Upper lobe of right lung (tissue), 1 donor: ENCODE results near the gene ELMOD1. TPM values are rescaled to one million over a fixed set of nuclear protein-coding genes. Genes with fewer than 3 reads are reported as not detected.

Experiments used
- ATAC-seq: fragments of 200-7000 bp; cut with Tn5 transposase; one replicate; pipeline ENCODE4 v1.9.1; 2020; ENCODE audit warnings: mild to moderate bottlenecking, moderate library complexity
- DNase-seq: peaks from one replicate; pipeline ENCODE4 v3.0.0-alpha.2; 2020
- H3K27ac ChIP-seq: fragments of 200-600 bp; one replicate; pipeline ENCODE4 v1.8.0; 2022
- H3K27me3 ChIP-seq: fragments of 200-600 bp; one replicate; pipeline ENCODE4 v1.8.0; 2022; ENCODE audit warnings: mild to moderate bottlenecking
- H3K36me3 ChIP-seq: fragments of 200-600 bp; one replicate; pipeline ENCODE4 v1.8.0; 2022
- H3K4me1 ChIP-seq: fragments of 200-600 bp; one replicate; pipeline ENCODE4 v1.8.0; 2022
- H3K4me3 ChIP-seq: fragments of 200-600 bp; one replicate; pipeline ENCODE4 v1.8.0; 2022; ENCODE audit warnings: mild to moderate bottlenecking
- H3K9me3 ChIP-seq: fragments of 200-600 bp; one replicate; pipeline ENCODE4 v1.8.0; 2022
- CTCF ChIP-seq: fragments of 200-600 bp; IDR thresholded peaks from one replicate; pipeline ENCODE4 v1.8.0; 2022; ENCODE audit warnings: antibody characterized with exemption
- intact Hi-C: fragments of 100-400 bp; cut with DNase I; formaldehyde crosslinking; loops from one replicate; pipeline ENCODE4 v1.11.0; 2022
- total RNA-seq: library from RNA; stranded (reverse); fragmentation: NEBNext Ultra II Directional; extraction: Animal tissue kit (Norgen Biotek cat#: 25700); gene quantifications from one replicate; pipeline ENCODE4 v1.2.1, GENCODE V29; 2021
- donor health status: DM: no; HTN: yes; CAD: no; lungs with severe emphysema.

ELMOD1 gene
- total RNA-seq, 1 donor from 2014 or later: 2.8 TPM

- DNase-seq: no peak
- Histone ChIP-seq H3K9me3 (no peaks in the 10 kb centered on the region), H3K36me3 (no peaks in the 10 kb centered on the region), H3K27me3 (no peaks in the 10 kb centered on the region), H3K27ac (no peak overlapping the region), H3K4me1 (no peaks in the 10 kb centered on the region), H3K4me3 (no peak overlapping the region)
- no peak for TF ChIP-seq CTCF
- intact Hi-C loops: no loop called here
- no peak for ATAC-seq
These were observed 111.8 kb downstream of the ELMOD1 start for GRCh38 chr11:107702723-107703122.

GRCh38 chr11:107704451-107704850 is 113.5 kb downstream of the ELMOD1 start:
- Histone ChIP-seq H3K4me3 (no peak overlapping the region), H3K36me3 (no peaks in the 10 kb centered on the region), H3K27me3 (no peaks in the 10 kb centered on the region), H3K4me1 (no peaks in the 10 kb centered on the region), H3K9me3 (no peaks in the 10 kb centered on the region), H3K27ac (no peak overlapping the region)
- TF ChIP-seq CTCF: no peak
- intact Hi-C loops: no loop called here
- DNase-seq (no peak), ATAC-seq (no peak)

- Histone ChIP-seq H3K27me3 (no peaks in the 10 kb centered on the region), H3K27ac (no peak overlapping the region), H3K36me3 (no peaks in the 10 kb centered on the region), H3K4me3 (no peak overlapping the region), H3K4me1 (no peaks in the 10 kb centered on the region), H3K9me3 (no peaks in the 10 kb centered on the region)
- no peak for TF ChIP-seq CTCF
- DNase-seq (no peak), ATAC-seq (peak; percentile 29)
- intact Hi-C loops: no loop called here
These were observed 114.1 kb downstream of the ELMOD1 start for GRCh38 chr11:107705027-107705426.

GRCh38 chr11:107706531-107706930 is 115.6 kb downstream of the ELMOD1 start:
- no peaks in the 10 kb centered on the region for H3K27me3 ChIP-seq
- no peak overlapping the region for H3K4me3 ChIP-seq
- intact Hi-C loops: no loop called here
- DNase-seq (no peak), ATAC-seq (no peak)
- H3K4me1 ChIP-seq: no peaks in the 10 kb centered on the region
- H3K27ac ChIP-seq: no peak overlapping the region
- no peaks in the 10 kb centered on the region for H3K36me3 ChIP-seq
- TF ChIP-seq CTCF: no peak
- no peaks in the 10 kb centered on the region for H3K9me3 ChIP-seq

GRCh38 chr11:107707215-107707671 is 116.3 kb downstream of the ELMOD1 start:
- Histone ChIP-seq H3K27ac (no peak overlapping the region), H3K9me3 (no peaks in the 10 kb centered on the region), H3K27me3 (no peaks in the 10 kb centered on the region), H3K4me1 (no peaks in the 10 kb centered on the region), H3K4me3 (no peak overlapping the region), H3K36me3 (no peaks in the 10 kb centered on the region)
- DNase-seq (no peak), ATAC-seq (no peak)
- intact Hi-C loops: no loop called here
- TF ChIP-seq CTCF: no peak

GRCh38 chr11:107707807-107708206 is 116.9 kb downstream of the ELMOD1 start:
- Histone ChIP-seq H3K4me1 (no peaks in the 10 kb centered on the region), H3K27ac (no peak overlapping the region), H3K36me3 (no peaks in the 10 kb centered on the region), H3K9me3 (no peaks in the 10 kb centered on the region), H3K4me3 (no peak overlapping the region), H3K27me3 (no peaks in the 10 kb centered on the region)
- intact Hi-C loops: no loop called here
- no peak for TF ChIP-seq CTCF
- no peak for ATAC-seq
- DNase-seq: no peak
